WTC11 (cell line): Measurements from ENCODE around the gene B3GLCT. TPM values are rescaled to one million over a fixed set of nuclear protein-coding genes. Genes with fewer than 3 reads are reported as not detected.

Source experiments
- ATAC-seq: fragments of 200-7000 bp; cut with Tn5 transposase; 2 replicates; pipeline ENCODE4 v1.10.0; 2021; ENCODE audit warnings: mild to moderate bottlenecking, moderate library complexity
- CTCF ChIA-PET: fragments of 300-600 bp; sonication (Branson Sonifier 250); formaldehyde crosslinking; loops from one replicate; lab custom pipeline; 2021; ENCODE audit warnings: antibody characterized with exemption; lab: Charles Lee
- POLR2A ChIA-PET: fragments of 350-600 bp; sonication (Branson Sonifier 250); formaldehyde crosslinking; loops from one replicate; lab custom pipeline; 2021; ENCODE audit warnings: antibody characterized with exemption; lab: Charles Lee
- DNase-seq: peaks from one replicate; pipeline ENCODE4 v3.0.0; 2021; ENCODE audit warnings: low spot score
- H3K27ac Mint-ChIP-seq: 2 replicates; pipeline ENCODE4 v1.8.0; 2021; ENCODE audit warnings: mixed read lengths
- H3K27me3 Mint-ChIP-seq: 2 replicates; pipeline ENCODE4 v1.8.0; 2021; ENCODE audit warnings: low read depth, mild to moderate bottlenecking, moderate library complexity, mixed read lengths
- H3K36me3 Mint-ChIP-seq: 2 replicates; pipeline ENCODE4 v1.8.0; 2021; ENCODE audit warnings: mixed read lengths
- H3K4me1 Mint-ChIP-seq: 2 replicates; pipeline ENCODE4 v1.8.0; 2022; ENCODE audit warnings: mixed read lengths
- H3K4me3 Mint-ChIP-seq: 2 replicates; pipeline ENCODE4 v1.8.0; 2021; ENCODE audit warnings: mild to moderate bottlenecking, moderate library complexity, mixed read lengths
- H3K9me3 Mint-ChIP-seq: 2 replicates; pipeline ENCODE4 v1.8.0; 2021; ENCODE audit warnings: mixed read lengths
- CBFB ChIP-seq: sonication (generic); formaldehyde crosslinking; IDR thresholded peaks from 2 replicates; pipeline ENCODE4 v1.8.1; 2022; ENCODE audit warnings: mild to moderate bottlenecking, low read depth, missing genetic modification reagents
- CDX4 ChIP-seq: fragments of 250-450 bp; sonication (Bioruptor Pico); IDR thresholded peaks from 2 replicates; pipeline ENCODE4 v1.9.0; 2021; ENCODE audit warnings: moderate library complexity, mild to moderate bottlenecking, inconsistent platforms, borderline replicate concordance
- CREB1 ChIP-seq: sonication (generic); formaldehyde crosslinking; IDR thresholded peaks from 2 replicates; pipeline ENCODE4 v1.8.0; 2023; ENCODE audit warnings: mild to moderate bottlenecking, missing genetic modification reagents
- E2F1 ChIP-seq: sonication (generic); formaldehyde crosslinking; IDR thresholded peaks from 2 replicates; pipeline ENCODE4 v1.8.0; 2022; ENCODE audit warnings: mild to moderate bottlenecking, missing genetic modification reagents
- ESRRA ChIP-seq: sonication (generic); formaldehyde crosslinking; IDR thresholded peaks from 2 replicates; pipeline ENCODE4 v1.8.1; 2022; ENCODE audit warnings: mild to moderate bottlenecking, missing genetic modification reagents, borderline replicate concordance
- FOXP1 ChIP-seq: sonication (generic); formaldehyde crosslinking; IDR thresholded peaks from 2 replicates; pipeline ENCODE4 v1.8.0; 2022; ENCODE audit warnings: missing genetic modification reagents, mild to moderate bottlenecking, moderate library complexity, borderline replicate concordance
- GABPB1 ChIP-seq: sonication (generic); formaldehyde crosslinking; IDR thresholded peaks from 2 replicates; pipeline ENCODE4 v1.8.1; 2023; ENCODE audit warnings: mild to moderate bottlenecking, missing genetic modification reagents
- JUN ChIP-seq: sonication (generic); formaldehyde crosslinking; IDR thresholded peaks from 2 replicates; pipeline ENCODE4 v1.8.0; 2023; ENCODE audit warnings: mild to moderate bottlenecking, missing genetic modification reagents
- NFATC4 ChIP-seq: fragments of 250-450 bp; sonication (Bioruptor Pico); IDR thresholded peaks from 2 replicates; pipeline ENCODE4 v1.9.0; 2021; ENCODE audit warnings: mild to moderate bottlenecking
- NFE2L1 ChIP-seq: sonication (generic); formaldehyde crosslinking; IDR thresholded peaks from 2 replicates; pipeline ENCODE4 v1.8.1; 2023; ENCODE audit warnings: missing genetic modification reagents
- NFYB ChIP-seq: sonication (generic); formaldehyde crosslinking; conservative IDR thresholded peaks from 2 replicates; pipeline ENCODE4 v1.8.0; 2022; ENCODE audit warnings: low read depth, missing genetic modification reagents
- NR1H2 ChIP-seq: sonication (generic); formaldehyde crosslinking; IDR thresholded peaks from 2 replicates; pipeline ENCODE4 v1.9.0; 2021; ENCODE audit warnings: mild to moderate bottlenecking, moderate library complexity, missing genetic modification reagents
- NR2C2 ChIP-seq: sonication (generic); formaldehyde crosslinking; IDR thresholded peaks from 2 replicates; pipeline ENCODE4 v1.8.0; 2022; ENCODE audit warnings: mild to moderate bottlenecking, missing genetic modification reagents
- SMAD4 ChIP-seq: sonication (generic); formaldehyde crosslinking; IDR thresholded peaks from 2 replicates; pipeline ENCODE4 v1.8.0; 2022; ENCODE audit warnings: mild to moderate bottlenecking, missing genetic modification reagents
- TEAD4 ChIP-seq: sonication (generic); formaldehyde crosslinking; IDR thresholded peaks from 2 replicates; pipeline ENCODE4 v1.8.0; 2022; ENCODE audit warnings: mild to moderate bottlenecking, missing genetic modification reagents
- USF2 ChIP-seq: sonication (generic); formaldehyde crosslinking; IDR thresholded peaks from 2 replicates; pipeline ENCODE4 v1.8.1; 2023; ENCODE audit warnings: mild to moderate bottlenecking, missing genetic modification reagents, moderate library complexity
- ZNF263 ChIP-seq: sonication (generic); formaldehyde crosslinking; IDR thresholded peaks from 2 replicates; pipeline ENCODE4 v1.8.1; 2022; ENCODE audit warnings: low read depth, mild to moderate bottlenecking, moderate library complexity, missing genetic modification reagents
- ZNF512 ChIP-seq: sonication (generic); formaldehyde crosslinking; IDR thresholded peaks from 2 replicates; pipeline ENCODE4 v1.8.1; 2022; ENCODE audit warnings: missing genetic modification reagents, borderline replicate concordance
- ZNF671 ChIP-seq: fragments of 250-450 bp; sonication (Bioruptor Pico); IDR thresholded peaks from 2 replicates; pipeline ENCODE4 v1.8.0; 2021; ENCODE audit warnings: mild to moderate bottlenecking
- total RNA-seq: library from RNA; stranded (reverse); gene quantifications from 3 replicates; pipeline ENCODE4 v1.2.3, GENCODE V29; 2021
- TF ChIP-seq, protein P1 (sequence below): fragments of 250-450 bp; sonication (Bioruptor Pico); IDR thresholded peaks from 2 replicates; pipeline ENCODE4 v1.9.0; 2021; ENCODE audit warnings: mild to moderate bottlenecking
- TF ChIP-seq, protein P2 (sequence below): fragments of 250-450 bp; sonication (Bioruptor Pico); IDR thresholded peaks from 2 replicates; pipeline ENCODE4 v1.9.0; 2021; ENCODE audit warnings: mild to moderate bottlenecking
- TF ChIP-seq, protein P3 (sequence below): sonication (generic); formaldehyde crosslinking; IDR thresholded peaks from 2 replicates; pipeline ENCODE4 v1.8.0; 2022; ENCODE audit warnings: mild to moderate bottlenecking, missing genetic modification reagents
- TF ChIP-seq, protein P4 (sequence below): sonication (generic); formaldehyde crosslinking; conservative IDR thresholded peaks from 2 replicates; pipeline ENCODE4 v1.8.1; 2023; ENCODE audit warnings: mild to moderate bottlenecking, low read depth, missing genetic modification reagents, moderate library complexity

Gene B3GLCT
- total RNA-seq, 1 experiment from 2014 or later: 2.4 TPM

DNA sequence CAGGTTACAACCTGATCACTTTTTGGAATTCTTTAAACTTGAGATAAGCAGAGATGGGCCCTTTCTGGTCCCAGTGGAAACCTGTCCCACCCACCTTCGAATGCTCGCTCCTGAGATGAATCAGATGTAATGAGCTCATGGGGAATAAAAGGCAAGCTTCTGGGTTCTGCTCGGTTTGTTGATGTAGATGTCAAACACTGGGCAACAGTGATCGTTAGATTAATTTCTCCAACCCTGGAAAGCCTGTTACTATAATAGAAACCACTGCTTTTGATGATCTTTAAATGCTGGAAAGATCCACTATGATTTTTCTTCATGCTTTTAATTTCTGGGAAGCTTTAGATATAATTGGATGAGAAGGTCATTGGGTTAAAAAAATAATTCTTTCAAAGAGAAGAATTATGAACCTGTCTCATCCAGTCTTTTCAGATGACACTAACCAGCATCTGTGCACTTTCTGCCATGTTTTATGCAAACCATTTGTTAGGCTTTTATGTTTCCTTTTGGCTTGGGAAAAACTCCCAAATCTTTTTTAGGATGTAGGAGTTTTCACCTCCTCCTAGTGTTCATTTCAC is 49.3 kb downstream of the B3GLCT start (continued):
- TF ChIP-seq, protein P1, sequence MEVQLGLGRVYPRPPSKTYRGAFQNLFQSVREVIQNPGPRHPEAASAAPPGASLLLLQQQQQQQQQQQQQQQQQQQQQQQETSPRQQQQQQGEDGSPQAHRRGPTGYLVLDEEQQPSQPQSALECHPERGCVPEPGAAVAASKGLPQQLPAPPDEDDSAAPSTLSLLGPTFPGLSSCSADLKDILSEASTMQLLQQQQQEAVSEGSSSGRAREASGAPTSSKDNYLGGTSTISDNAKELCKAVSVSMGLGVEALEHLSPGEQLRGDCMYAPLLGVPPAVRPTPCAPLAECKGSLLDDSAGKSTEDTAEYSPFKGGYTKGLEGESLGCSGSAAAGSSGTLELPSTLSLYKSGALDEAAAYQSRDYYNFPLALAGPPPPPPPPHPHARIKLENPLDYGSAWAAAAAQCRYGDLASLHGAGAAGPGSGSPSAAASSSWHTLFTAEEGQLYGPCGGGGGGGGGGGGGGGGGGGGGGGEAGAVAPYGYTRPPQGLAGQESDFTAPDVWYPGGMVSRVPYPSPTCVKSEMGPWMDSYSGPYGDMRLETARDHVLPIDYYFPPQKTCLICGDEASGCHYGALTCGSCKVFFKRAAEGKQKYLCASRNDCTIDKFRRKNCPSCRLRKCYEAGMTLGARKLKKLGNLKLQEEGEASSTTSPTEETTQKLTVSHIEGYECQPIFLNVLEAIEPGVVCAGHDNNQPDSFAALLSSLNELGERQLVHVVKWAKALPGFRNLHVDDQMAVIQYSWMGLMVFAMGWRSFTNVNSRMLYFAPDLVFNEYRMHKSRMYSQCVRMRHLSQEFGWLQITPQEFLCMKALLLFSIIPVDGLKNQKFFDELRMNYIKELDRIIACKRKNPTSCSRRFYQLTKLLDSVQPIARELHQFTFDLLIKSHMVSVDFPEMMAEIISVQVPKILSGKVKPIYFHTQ (CRISPR knock-in tag): no peak
- TF ChIP-seq, protein P2, sequence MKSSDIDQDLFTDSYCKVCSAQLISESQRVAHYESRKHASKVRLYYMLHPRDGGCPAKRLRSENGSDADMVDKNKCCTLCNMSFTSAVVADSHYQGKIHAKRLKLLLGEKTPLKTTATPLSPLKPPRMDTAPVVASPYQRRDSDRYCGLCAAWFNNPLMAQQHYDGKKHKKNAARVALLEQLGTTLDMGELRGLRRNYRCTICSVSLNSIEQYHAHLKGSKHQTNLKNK (CRISPR knock-in tag): no peak
- TF ChIP-seq FOXP1 (CRISPR knock-in tag): no peak

DNA sequence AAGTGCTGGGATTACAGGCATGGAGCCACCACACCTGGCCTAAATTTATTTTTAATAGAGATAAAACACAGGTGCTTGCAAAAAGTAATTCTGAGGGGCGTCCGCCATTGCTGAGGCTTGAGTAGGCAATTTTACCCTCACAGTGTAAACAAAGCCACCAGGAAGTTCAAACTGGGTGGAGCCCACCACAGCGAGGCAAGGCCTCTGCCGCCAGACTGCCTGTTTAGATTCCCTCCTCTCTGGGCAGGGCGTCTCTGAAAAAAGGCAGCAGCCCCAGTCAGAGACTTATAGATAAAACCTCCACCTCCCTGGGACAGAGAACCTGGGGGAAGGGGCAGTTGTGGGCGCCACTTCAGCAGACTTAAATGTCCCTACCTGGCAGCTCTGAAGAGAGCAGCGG is 50.7 kb downstream of the B3GLCT start:
- ATAC-seq: no peak
- ChIA-PET CTCF (no interaction called here), POLR2A (no interaction called here)
- Mint-ChIP-seq H3K4me1 (no peaks in the 10 kb centered on the region), H3K9me3 (peaks cover 22% of the 10 kb centered on the region), H3K4me3 (no peak overlapping the region), H3K27me3 (no peaks in the 10 kb centered on the region), H3K27ac (no peak overlapping the region), H3K36me3 (peaks cover 21% of the 10 kb centered on the region)
- TF ChIP-seq NFYB (no peak), NFE2L1 (CRISPR knock-in tag) (no peak), SMAD4 (CRISPR knock-in tag) (no peak), ESRRA (CRISPR knock-in tag) (no peak), ZNF512 (no peak), NFATC4 (CRISPR knock-in tag) (no peak), CBFB (no peak), NR2C2 (no peak), TEAD4 (CRISPR knock-in tag) (no peak), JUN (CRISPR knock-in tag) (no peak), NR1H2 (CRISPR knock-in tag) (no peak), ZNF671 (no peak), CDX4 (CRISPR knock-in tag) (no peak)
- TF ChIP-seq, protein P3, sequence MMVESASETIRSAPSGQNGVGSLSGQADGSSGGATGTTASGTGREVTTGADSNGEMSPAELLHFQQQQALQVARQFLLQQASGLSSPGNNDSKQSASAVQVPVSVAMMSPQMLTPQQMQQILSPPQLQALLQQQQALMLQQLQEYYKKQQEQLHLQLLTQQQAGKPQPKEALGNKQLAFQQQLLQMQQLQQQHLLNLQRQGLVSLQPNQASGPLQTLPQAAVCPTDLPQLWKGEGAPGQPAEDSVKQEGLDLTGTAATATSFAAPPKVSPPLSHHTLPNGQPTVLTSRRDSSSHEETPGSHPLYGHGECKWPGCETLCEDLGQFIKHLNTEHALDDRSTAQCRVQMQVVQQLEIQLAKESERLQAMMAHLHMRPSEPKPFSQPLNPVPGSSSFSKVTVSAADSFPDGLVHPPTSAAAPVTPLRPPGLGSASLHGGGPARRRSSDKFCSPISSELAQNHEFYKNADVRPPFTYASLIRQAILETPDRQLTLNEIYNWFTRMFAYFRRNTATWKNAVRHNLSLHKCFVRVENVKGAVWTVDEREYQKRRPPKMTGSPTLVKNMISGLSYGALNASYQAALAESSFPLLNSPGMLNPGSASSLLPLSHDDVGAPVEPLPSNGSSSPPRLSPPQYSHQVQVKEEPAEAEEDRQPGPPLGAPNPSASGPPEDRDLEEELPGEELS: no peak
- DNase-seq: no peak

DNA sequence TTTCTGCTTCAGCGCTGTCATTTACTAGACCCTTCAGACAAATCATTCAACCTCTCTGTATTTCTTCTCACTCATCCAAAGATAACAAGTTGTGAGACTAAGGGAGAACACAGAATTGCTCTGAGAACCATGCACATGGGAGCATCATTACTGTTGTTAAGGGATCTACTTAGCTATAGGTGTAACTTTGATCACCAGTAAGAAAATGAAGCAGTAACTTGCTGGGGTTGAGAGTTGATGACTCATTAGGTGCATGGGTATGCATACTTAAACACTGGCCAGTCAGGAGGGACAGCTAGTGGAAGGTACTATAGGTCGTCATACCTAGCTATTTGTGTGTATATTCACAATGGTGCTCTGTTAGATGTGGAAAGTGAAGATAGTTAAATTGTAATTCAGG is 61.5 kb downstream of the B3GLCT start:
- H3K9me3 Mint-ChIP-seq: no peaks in the 10 kb centered on the region
- H3K4me3 Mint-ChIP-seq: no peak overlapping the region
- no peak overlapping the region for H3K27ac Mint-ChIP-seq
- ATAC-seq: no peak
- H3K4me1 Mint-ChIP-seq: no peaks in the 10 kb centered on the region
- no peaks in the 10 kb centered on the region for H3K36me3 Mint-ChIP-seq
- POLR2A ChIA-PET: no interaction called here
- no peak for DNase-seq
- CTCF ChIA-PET: interaction anchor here (1.4 kb wide), 1 partner anchor 25 kb away, joined by 6 read pairs; no protein-coding TSS in a partner anchor
- H3K27me3 Mint-ChIP-seq: no peaks in the 10 kb centered on the region
- TF ChIP-seq USF2 (no peak), CREB1 (no peak), TEAD4 (CRISPR knock-in tag) (no peak), E2F1 (CRISPR knock-in tag) (no peak), ZNF263 (CRISPR knock-in tag) (no peak), GABPB1 (no peak)
- TF ChIP-seq, protein P4, sequence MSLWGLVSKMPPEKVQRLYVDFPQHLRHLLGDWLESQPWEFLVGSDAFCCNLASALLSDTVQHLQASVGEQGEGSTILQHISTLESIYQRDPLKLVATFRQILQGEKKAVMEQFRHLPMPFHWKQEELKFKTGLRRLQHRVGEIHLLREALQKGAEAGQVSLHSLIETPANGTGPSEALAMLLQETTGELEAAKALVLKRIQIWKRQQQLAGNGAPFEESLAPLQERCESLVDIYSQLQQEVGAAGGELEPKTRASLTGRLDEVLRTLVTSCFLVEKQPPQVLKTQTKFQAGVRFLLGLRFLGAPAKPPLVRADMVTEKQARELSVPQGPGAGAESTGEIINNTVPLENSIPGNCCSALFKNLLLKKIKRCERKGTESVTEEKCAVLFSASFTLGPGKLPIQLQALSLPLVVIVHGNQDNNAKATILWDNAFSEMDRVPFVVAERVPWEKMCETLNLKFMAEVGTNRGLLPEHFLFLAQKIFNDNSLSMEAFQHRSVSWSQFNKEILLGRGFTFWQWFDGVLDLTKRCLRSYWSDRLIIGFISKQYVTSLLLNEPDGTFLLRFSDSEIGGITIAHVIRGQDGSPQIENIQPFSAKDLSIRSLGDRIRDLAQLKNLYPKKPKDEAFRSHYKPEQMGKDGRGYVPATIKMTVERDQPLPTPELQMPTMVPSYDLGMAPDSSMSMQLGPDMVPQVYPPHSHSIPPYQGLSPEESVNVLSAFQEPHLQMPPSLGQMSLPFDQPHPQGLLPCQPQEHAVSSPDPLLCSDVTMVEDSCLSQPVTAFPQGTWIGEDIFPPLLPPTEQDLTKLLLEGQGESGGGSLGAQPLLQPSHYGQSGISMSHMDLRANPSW (CRISPR knock-in tag): no peak
